ENCODE measurements around the gene EPN2. TPM values are rescaled to one million over a fixed set of nuclear protein-coding genes. Genes with fewer than 3 reads are reported as not detected.

Gene EPN2
- total RNA-seq, 1 donor from 2014 or later = 85.5 TPM

GRCh38 chr17:19284005-19284959, 47.1 kb downstream of the EPN2 start:
- DNase-seq (ENCODE audit: missing footprints) (no peak), ATAC-seq (no peak)
- intact Hi-C loops (cut with DNase I) = no loop called here

- no peak for DNase-seq (ENCODE audit: missing footprints)
- intact Hi-C loops (cut with DNase I) = no loop called here
- ATAC-seq = no peak
Observed at GRCh38 chr17:19285213-19285900, 48.2 kb downstream of the EPN2 start.

- DNase-seq (ENCODE audit: missing footprints) = no peak
- ATAC-seq = peak; percentile 37
- intact Hi-C loops (cut with DNase I) = no loop called here
Observed at GRCh38 chr17:19286751-19287341, 49.7 kb downstream of the EPN2 start.

- intact Hi-C loops (cut with DNase I) = no loop called here
- no peak for ATAC-seq
- no peak for DNase-seq (ENCODE audit: missing footprints)
Observed at GRCh38 chr17:19287651-19288050, 50.5 kb downstream of the EPN2 start.

GRCh38 chr17:19288453-19288852, 51.3 kb downstream of the EPN2 start:
- ATAC-seq (no peak), DNase-seq (ENCODE audit: missing footprints) (no peak)
- intact Hi-C loops (cut with DNase I) = no loop called here

- intact Hi-C loops (cut with DNase I) = no loop called here
- DNase-seq (ENCODE audit: missing footprints) (no peak), ATAC-seq (peak; percentile 34)
Observed at GRCh38 chr17:19290066-19290705, 53.0 kb downstream of the EPN2 start.

GRCh38 chr17:19291646-19292376, 54.6 kb downstream of the EPN2 start:
- intact Hi-C loops (cut with DNase I) = no loop called here
- DNase-seq (ENCODE audit: missing footprints) (no peak), ATAC-seq (no peak)

- DNase-seq (ENCODE audit: missing footprints) = no peak
- intact Hi-C loops (cut with DNase I) = no loop called here
- no peak for ATAC-seq
Observed at GRCh38 chr17:19292377-19292711, 55.2 kb downstream of the EPN2 start.

- ATAC-seq = no peak
- intact Hi-C loops (cut with DNase I) = no loop called here
- DNase-seq (ENCODE audit: missing footprints) = no peak
Observed at GRCh38 chr17:19294443-19294842, 57.3 kb downstream of the EPN2 start.

- intact Hi-C loops (cut with DNase I) = no loop called here
- no peak for DNase-seq (ENCODE audit: missing footprints)
- ATAC-seq = peak; percentile 35
Observed at GRCh38 chr17:19295473-19296135, 58.4 kb downstream of the EPN2 start.

GRCh38 chr17:19296786-19297778, 59.9 kb downstream of the EPN2 start:
- ATAC-seq (no peak), DNase-seq (ENCODE audit: missing footprints) (no peak)

GRCh38 chr17:19298569-19299213, 61.5 kb downstream of the EPN2 start:
- no peak for DNase-seq (ENCODE audit: missing footprints)
- peak; percentile 18 for ATAC-seq
- intact Hi-C loops (cut with DNase I) = loop anchor here (2.0 kb wide), 1 partner anchor 48 kb away; no protein-coding TSS in a partner anchor

More at GRCh38 chr17:19296786-19297778, 59.9 kb downstream of the EPN2 start:
- intact Hi-C loops (cut with DNase I) = no loop called here

GRCh38 chr17:19299214-19299747, 62.1 kb downstream of the EPN2 start:
- no peak for DNase-seq (ENCODE audit: missing footprints)
- intact Hi-C loops (cut with DNase I) = loop anchor here (2.0 kb wide), 1 partner anchor 48 kb away; no protein-coding TSS in a partner anchor

GRCh38 chr17:19299866-19300265, 62.7 kb downstream of the EPN2 start:
- no peak for ATAC-seq

More at GRCh38 chr17:19299214-19299747, 62.1 kb downstream of the EPN2 start:
- no peak for ATAC-seq

GRCh38 chr17:19301274-19301951, 64.2 kb downstream of the EPN2 start:
- DNase-seq (ENCODE audit: missing footprints) = no peak
- intact Hi-C loops (cut with DNase I) = no loop called here
- ATAC-seq = peak; percentile 32

More at GRCh38 chr17:19299866-19300265, 62.7 kb downstream of the EPN2 start:
- no peak for DNase-seq (ENCODE audit: missing footprints)
- intact Hi-C loops (cut with DNase I) = loop anchor here (2.0 kb wide), 1 partner anchor 49 kb away; no protein-coding TSS in a partner anchor

Measured in Right ventricle myocardium inferior (tissue), 1 donor.